Trophoblast cell (in vitro differentiated cells and primary cell): ENCODE measurements around the gene CDC37.
A peak's percentile ranks its signal among the peaks of the same experiment; 100 is the strongest.

ENCODE experiments used
- DNase-seq, 2 donors: peaks; one replicate each; pipeline ENCODE4 v3.0.0-alpha.2; 2016
- H2AFZ ChIP-seq: 2 replicates; pipeline ENCODE4 v1.6.1; 2013; ENCODE audit warnings: low read length, moderate library complexity, mild to moderate bottlenecking; ENCODE audit not compliant: insufficient read depth, poor library complexity
- H2AK5ac ChIP-seq: 2 replicates; pipeline ENCODE4 v1.6.1; 2013; ENCODE audit warnings: mild to moderate bottlenecking, low read length
- H2BK120ac ChIP-seq: 2 replicates; pipeline ENCODE4 v1.6.1; 2013; ENCODE audit warnings: low read length, mild to moderate bottlenecking, moderate library complexity; ENCODE audit not compliant: insufficient read depth, poor library complexity
- H2BK12ac ChIP-seq: 2 replicates; pipeline ENCODE4 v1.6.1; 2013; ENCODE audit warnings: mild to moderate bottlenecking, low read length, moderate library complexity
- H2BK5ac ChIP-seq: 2 replicates; pipeline ENCODE4 v1.6.1; 2013; ENCODE audit warnings: low read length, low read depth, moderate library complexity, mild to moderate bottlenecking; ENCODE audit not compliant: poor library complexity
- H3K14ac ChIP-seq: 2 replicates; pipeline ENCODE4 v1.6.1; 2013; ENCODE audit warnings: mild to moderate bottlenecking, low read length
- H3K18ac ChIP-seq: 2 replicates; pipeline ENCODE4 v1.6.1; 2013; ENCODE audit warnings: mild to moderate bottlenecking, low read length
- H3K23ac ChIP-seq: 2 replicates; pipeline ENCODE4 v1.6.1; 2013; ENCODE audit warnings: low read length
- H3K27ac ChIP-seq: 2 replicates; pipeline ENCODE4 v1.5.1; 2013; ENCODE audit warnings: low read depth, mild to moderate bottlenecking, inconsistent platforms, low read length, moderate library complexity
- H3K27me3 ChIP-seq: 2 replicates; pipeline ENCODE4 v1.6.1; 2013; ENCODE audit warnings: inconsistent platforms, mild to moderate bottlenecking, low read length, moderate library complexity; ENCODE audit not compliant: insufficient read depth
- H3K36me3 ChIP-seq, 2 experiments: 1 replicate in 1 of 2; 2 replicates in 1 of 2; pipeline ENCODE4 v1.6.1; 2013; ENCODE audit warnings: low read length in 2 of 2, mild to moderate bottlenecking in 2 of 2, moderate library complexity in 1 of 2; ENCODE audit not compliant: insufficient read depth in 2 of 2, control insufficient read depth in 1 of 2
- H3K4ac ChIP-seq: 2 replicates; pipeline ENCODE4 v1.6.1; 2013; ENCODE audit warnings: low read depth, mild to moderate bottlenecking, low read length, moderate library complexity
- H3K4me1 ChIP-seq, 2 experiments: 1 replicate in 1 of 2; 2 replicates in 1 of 2; pipeline ENCODE4 v1.6.1; 2013; ENCODE audit warnings: low read length in 2 of 2, mild to moderate bottlenecking in 2 of 2, moderate library complexity in 1 of 2; ENCODE audit not compliant: insufficient read depth in 2 of 2, control insufficient read depth in 1 of 2
- H3K4me2 ChIP-seq: 2 replicates; pipeline ENCODE4 v1.6.1; 2013; ENCODE audit warnings: inconsistent platforms, mild to moderate bottlenecking, low read length, moderate library complexity
- H3K4me3 ChIP-seq: 2 replicates; pipeline ENCODE4 v1.5.1; 2013; ENCODE audit warnings: mild to moderate bottlenecking, low read depth, low read length, inconsistent platforms
- H3K79me1 ChIP-seq: one replicate; pipeline ENCODE4 v1.6.1; 2013; ENCODE audit warnings: low read length
- H3K79me2 ChIP-seq: 2 replicates; pipeline ENCODE4 v1.6.1; 2013; ENCODE audit warnings: low read length, mild to moderate bottlenecking; ENCODE audit not compliant: control insufficient read depth, insufficient read depth, poor library complexity
- H3K9ac ChIP-seq: 2 replicates; pipeline ENCODE4 v1.6.1; 2013; ENCODE audit warnings: mild to moderate bottlenecking, low read length
- H3K9me3 ChIP-seq: 2 replicates; pipeline ENCODE4 v1.6.1; 2013; ENCODE audit warnings: low read depth, mild to moderate bottlenecking, control low read depth, inconsistent platforms, low read length; ENCODE audit not compliant: insufficient read depth
- H4K12ac ChIP-seq: 2 replicates; pipeline ENCODE4 v1.6.1; 2013; ENCODE audit warnings: low read depth, mild to moderate bottlenecking, low read length, moderate library complexity
- H4K8ac ChIP-seq: 2 replicates; pipeline ENCODE4 v1.6.1; 2013; ENCODE audit warnings: low read depth, mild to moderate bottlenecking, low read length, moderate library complexity
- H4K91ac ChIP-seq: one replicate; pipeline ENCODE4 v1.6.1; 2013; ENCODE audit warnings: low read depth, mild to moderate bottlenecking, low read length, moderate library complexity
- WGBS: extraction: QIAGEN DNeasy Blood & Tissue Kit; methylation state at CpG from one replicate; pipeline ENCODE4 v1.1.7; 2013; ENCODE audit warnings: missing lambda C conversion rate; ENCODE audit not compliant: insufficient read length, insufficient coverage; ENCODE audit errors: extremely low coverage; 5-methylcytosine and 5-hydroxymethylcytosine counted together

The CDC37 gene

DNA sequence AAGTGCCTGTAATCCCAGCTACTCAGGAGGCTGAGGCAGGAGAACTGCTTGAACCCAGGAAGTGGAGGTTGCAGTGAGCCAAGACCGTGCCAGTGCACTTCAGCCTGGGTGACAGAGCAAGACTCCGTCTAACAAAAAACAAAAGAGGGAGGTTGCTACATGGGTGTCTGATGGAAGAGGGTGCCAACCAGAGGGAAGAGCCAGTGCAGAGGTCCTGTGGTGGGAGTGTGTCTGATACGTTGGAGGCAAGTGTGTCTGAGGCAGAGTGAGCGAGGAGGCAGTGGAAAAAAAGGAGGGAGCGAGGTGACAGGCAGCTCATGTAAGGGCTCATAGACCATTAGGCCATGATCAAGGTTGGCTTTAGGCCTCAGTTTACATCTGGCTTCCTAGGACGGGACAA, 23.8 kb upstream of the CDC37 start:
- H3K27me3 ChIP-seq: peaks cover 30% of the 10 kb centered on the region
- H3K18ac ChIP-seq: no peak overlapping the region
- peaks cover 2% of the 10 kb centered on the region for H3K79me1 ChIP-seq
- no peak overlapping the region for H3K4ac ChIP-seq
- H4K8ac ChIP-seq: no peak overlapping the region
- no peak overlapping the region for H4K91ac ChIP-seq
- H3K79me2 ChIP-seq: peaks cover 2% of the 10 kb centered on the region
- H3K4me1 ChIP-seq: peaks cover 5 to 11% of the 10 kb centered on the region in 2 experiments
- H2BK5ac ChIP-seq: no peak overlapping the region
- no peak overlapping the region for H2AFZ ChIP-seq
- no peak overlapping the region for H3K4me3 ChIP-seq
- no peak overlapping the region for H2BK120ac ChIP-seq
- H3K9me3 ChIP-seq: peaks cover 11% of the 10 kb centered on the region
- H3K36me3 ChIP-seq: no peaks in the 10 kb centered on the region
- H3K14ac ChIP-seq: no peak overlapping the region
- WGBS: no CpG with 5 or more reads among the region's 6 CpGs
- no peak overlapping the region for H2AK5ac ChIP-seq
- no peak overlapping the region for H2BK12ac ChIP-seq
- no peak overlapping the region for H3K27ac ChIP-seq
- no peak overlapping the region for H3K4me2 ChIP-seq
- no peak for DNase-seq
- H3K23ac ChIP-seq: no peak overlapping the region
- H3K9ac ChIP-seq: no peak overlapping the region
- no peak overlapping the region for H4K12ac ChIP-seq

DNA sequence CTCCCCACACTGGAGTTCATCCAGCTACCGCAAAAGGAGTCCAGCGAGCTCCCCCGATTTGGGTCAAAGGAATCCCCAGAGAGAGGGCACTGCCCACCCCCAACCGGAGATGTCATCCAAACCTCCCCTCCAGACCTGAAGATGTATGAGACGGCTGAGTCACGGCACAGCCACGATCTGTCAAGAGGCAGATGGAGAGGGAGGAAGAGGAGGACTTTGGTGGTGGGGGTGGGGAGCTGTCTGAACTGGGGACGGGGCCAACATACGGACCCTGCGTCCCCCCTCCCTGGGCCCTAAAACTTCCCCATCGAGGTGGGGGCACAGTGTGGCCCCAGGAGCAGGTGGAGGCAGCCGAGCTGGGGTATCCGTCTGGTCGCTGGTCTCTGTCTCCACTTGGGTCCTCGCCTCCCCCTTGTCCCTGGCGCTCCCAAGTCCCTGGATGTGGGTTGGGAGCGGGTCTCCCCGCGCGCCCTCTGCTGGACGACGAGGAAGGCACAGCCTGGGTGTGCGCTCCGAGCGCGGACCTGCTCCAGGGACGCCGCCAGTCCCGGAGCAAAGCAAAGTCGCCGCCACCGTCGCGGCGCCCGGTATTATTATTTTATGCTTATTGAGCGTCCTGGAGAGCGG, 20.8 kb upstream of the CDC37 start:
- H4K12ac ChIP-seq: no peak overlapping the region
- H2BK5ac ChIP-seq: no peak overlapping the region
- peak overlapping the region; percentile 28 for H2AFZ ChIP-seq
- no peak overlapping the region for H4K8ac ChIP-seq
- peaks cover 0 to 13% of the 10 kb centered on the region in 2 experiments for H3K4me1 ChIP-seq
- H3K18ac ChIP-seq: no peak overlapping the region
- peaks cover 35% of the 10 kb centered on the region for H3K27me3 ChIP-seq
- peak overlapping the region; percentile 63 for H3K4me2 ChIP-seq
- H3K4ac ChIP-seq: no peak overlapping the region
- no peaks in the 10 kb centered on the region for H3K79me1 ChIP-seq
- H3K14ac ChIP-seq: no peak overlapping the region
- H3K23ac ChIP-seq: no peak overlapping the region
- no peak overlapping the region for H3K9ac ChIP-seq
- no peak overlapping the region for H4K91ac ChIP-seq
- no peak overlapping the region for H2BK120ac ChIP-seq
- no peaks in the 10 kb centered on the region for H3K79me2 ChIP-seq
- H2AK5ac ChIP-seq: no peak overlapping the region
- DNase-seq: peak; percentile 62 to 88
- peaks cover 4% of the 10 kb centered on the region for H3K9me3 ChIP-seq
- no peak overlapping the region for H3K27ac ChIP-seq
- H3K36me3 ChIP-seq: no peaks in the 10 kb centered on the region
- no CpG with 5 or more reads among the region's 38 CpGs for WGBS
- H2BK12ac ChIP-seq: no peak overlapping the region
- no peak overlapping the region for H3K4me3 ChIP-seq

DNA sequence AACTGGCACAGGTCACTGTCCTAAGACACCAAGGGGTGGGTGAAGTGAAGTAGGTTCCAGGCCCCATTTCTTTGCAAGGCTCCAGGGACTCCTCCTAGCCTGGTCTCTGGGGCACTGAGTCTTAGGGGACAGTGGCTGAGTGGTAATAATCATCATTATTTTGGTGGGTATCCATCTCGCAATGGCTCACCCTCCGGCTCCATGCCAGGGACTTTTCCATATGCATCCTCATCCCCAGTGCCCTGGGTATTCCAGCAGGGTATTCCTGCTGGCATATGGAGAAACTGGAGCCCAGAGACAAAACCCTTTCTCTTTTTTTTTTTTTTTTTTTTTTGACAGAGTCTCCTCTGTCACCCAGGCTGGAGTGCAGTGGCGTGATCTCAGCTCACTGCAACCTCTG, 19.5 kb upstream of the CDC37 start:
- Histone ChIP-seq H3K23ac (no peak overlapping the region), H3K18ac (no peak overlapping the region), H4K8ac (no peak overlapping the region), H3K4me1 (peaks cover 0 to 13% of the 10 kb centered on the region in 2 experiments), H3K79me1 (no peaks in the 10 kb centered on the region), H3K14ac (no peak overlapping the region), H3K27me3 (peaks cover 47% of the 10 kb centered on the region), H3K27ac (no peak overlapping the region), H2BK120ac (no peak overlapping the region), H3K9ac (no peak overlapping the region), H2AK5ac (no peak overlapping the region), H3K4ac (no peak overlapping the region), H2BK12ac (no peak overlapping the region), H3K9me3 (peaks cover 4% of the 10 kb centered on the region), H4K12ac (no peak overlapping the region), H3K36me3 (no peaks in the 10 kb centered on the region), H3K4me3 (no peak overlapping the region), H3K4me2 (no peak overlapping the region), H2AFZ (no peak overlapping the region), H2BK5ac (no peak overlapping the region), H3K79me2 (no peaks in the 10 kb centered on the region), H4K91ac (no peak overlapping the region)
- WGBS: no CpG with 5 or more reads among the region's 3 CpGs
- DNase-seq: no peak

- Histone ChIP-seq H3K9me3 (peaks cover 9% of the 10 kb centered on the region), H2BK12ac (no peak overlapping the region), H3K79me1 (no peaks in the 10 kb centered on the region), H3K23ac (no peak overlapping the region), H3K4me3 (peak overlapping the region; percentile 10), H2AK5ac (no peak overlapping the region), H3K36me3 (no peaks in the 10 kb centered on the region), H3K27ac (no peak overlapping the region), H3K4ac (no peak overlapping the region), H2AFZ (no peak overlapping the region), H4K12ac (no peak overlapping the region), H2BK5ac (no peak overlapping the region), H3K14ac (no peak overlapping the region), H4K8ac (no peak overlapping the region), H2BK120ac (no peak overlapping the region), H3K9ac (no peak overlapping the region), H3K18ac (no peak overlapping the region), H3K79me2 (no peaks in the 10 kb centered on the region), H3K4me1 (peaks cover 0 to 13% of the 10 kb centered on the region in 2 experiments), H3K27me3 (peaks cover 55% of the 10 kb centered on the region), H3K4me2 (no peak overlapping the region), H4K91ac (no peak overlapping the region)
- no CpG with 5 or more reads among the region's 4 CpGs for WGBS
- DNase-seq: no peak
Observed at GRCh38 chr19:10422046-10422461, 18.7 kb upstream of the CDC37 start.
